Hindlimb muscle (tissue), 1 donor: ENCODE results near the gene LRRC53. TPM values are rescaled to one million over a fixed set of nuclear protein-coding genes. Genes with fewer than 3 reads are reported as not detected.
A peak's percentile ranks its signal among the peaks of the same experiment; 100 is the strongest.

Experiments used
- DNase-seq: peaks from one replicate; pipeline ENCODE4 v3.0.0-alpha.2; 2013
- polyA plus RNA-seq: library from polyadenylated mRNA; unstranded; fragments of 120-200 nt; gene quantifications from one replicate; pipeline ENCODE4 v1.2.1, GENCODE V29; 2013; ENCODE audit not compliant: insufficient read length

Gene LRRC53
- polyA plus RNA-seq, 1 donor = not detected

DNA sequence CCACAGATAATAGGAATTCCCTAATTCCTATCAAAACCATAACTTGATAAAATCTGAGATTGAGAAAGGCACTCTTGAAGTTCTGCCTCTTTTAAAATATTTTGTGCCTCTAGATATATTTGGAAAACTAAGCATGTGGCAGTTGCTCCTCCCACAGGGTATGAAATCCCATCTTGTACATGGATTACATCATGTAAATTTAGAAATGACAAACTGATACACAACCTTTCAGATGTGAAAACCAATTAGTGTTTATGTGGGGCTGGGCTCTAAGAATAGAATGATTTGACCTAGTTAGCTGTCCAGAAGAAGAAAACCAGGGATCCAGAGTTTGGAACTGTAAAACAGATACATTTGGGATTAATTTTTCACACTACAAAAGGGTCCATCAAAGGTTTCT lies 15.7 kb downstream of the LRRC53 start:
- DNase-seq = no peak

DNA sequence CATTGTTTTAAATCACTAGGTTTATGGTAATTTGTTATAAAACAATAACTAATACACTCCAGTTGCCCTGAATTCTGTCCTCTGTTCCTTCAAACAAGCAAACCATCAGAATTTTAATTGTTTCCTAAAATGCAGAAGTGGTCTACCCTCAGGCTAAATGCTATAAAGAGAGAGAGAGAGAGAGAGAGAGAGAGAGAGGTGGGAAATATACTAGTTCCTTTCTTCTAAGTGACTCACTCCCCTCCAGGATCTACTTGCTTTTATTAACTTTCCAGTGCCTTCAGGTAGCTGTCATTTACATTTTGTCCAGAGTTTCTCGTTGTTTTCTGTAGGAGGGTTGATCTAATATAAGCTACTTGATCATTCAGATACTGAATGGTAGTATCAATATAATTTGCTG lies 26.4 kb downstream of the LRRC53 start:
- no peak for DNase-seq

DNA sequence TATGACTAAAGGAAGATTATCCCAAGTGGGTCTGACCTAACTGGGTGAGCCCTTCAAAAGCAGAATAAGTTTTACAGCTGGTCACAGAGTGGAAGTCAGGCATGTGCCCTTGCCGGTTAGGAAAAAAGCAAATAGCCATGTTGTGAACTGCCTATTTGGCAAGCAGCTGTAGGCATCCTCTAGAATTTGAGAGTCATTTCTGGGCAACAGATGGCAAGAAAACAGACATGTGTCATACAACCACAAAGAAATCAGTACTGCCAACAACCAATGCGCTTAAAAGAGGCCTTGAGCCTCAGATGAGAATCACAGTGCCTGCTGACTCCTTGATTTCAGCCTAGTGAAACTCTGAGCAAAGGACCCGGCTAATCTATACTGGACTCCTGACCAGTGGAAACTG lies 26.8 kb downstream of the LRRC53 start:
- DNase-seq = no peak

DNA sequence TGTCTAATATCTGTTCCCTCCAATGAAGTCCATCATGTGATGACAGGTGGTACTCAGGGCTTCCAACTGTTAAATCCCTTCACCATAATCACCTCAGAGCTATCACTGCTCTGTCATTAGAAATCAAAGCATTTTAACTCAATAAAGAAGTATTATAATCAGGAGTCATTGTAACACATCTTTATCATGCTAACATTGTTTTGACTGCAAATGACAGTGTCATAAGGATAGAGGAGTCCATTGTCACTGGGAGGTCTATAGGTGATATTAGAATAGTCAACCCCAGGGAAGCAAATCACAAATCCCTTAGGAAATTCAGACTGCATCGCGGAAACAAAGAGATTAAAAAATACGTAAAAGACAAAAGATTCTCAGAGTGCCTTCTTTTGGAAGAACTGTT lies 30.8 kb downstream of the LRRC53 start:
- no peak for DNase-seq

DNA sequence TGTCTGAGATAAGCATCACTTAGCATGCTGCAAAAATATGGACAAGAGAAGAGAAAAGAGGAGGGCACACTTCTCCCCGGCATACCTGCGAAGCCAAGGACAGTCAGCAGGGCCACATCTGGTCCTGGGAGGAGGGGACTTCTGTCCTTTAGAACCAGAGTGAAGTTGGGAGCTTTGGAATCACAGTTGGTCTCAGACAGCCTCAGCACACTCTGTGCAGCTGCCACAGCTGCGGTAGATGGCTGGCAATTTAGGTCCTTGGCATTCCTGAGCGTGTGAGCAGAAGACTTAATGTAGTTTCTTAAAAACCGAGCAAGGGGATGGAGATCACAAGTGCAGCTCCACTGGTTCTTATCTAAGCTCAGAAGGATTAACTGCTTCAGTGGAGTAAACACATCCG lies 32.3 kb downstream of the LRRC53 start:
- no peak for DNase-seq

DNA sequence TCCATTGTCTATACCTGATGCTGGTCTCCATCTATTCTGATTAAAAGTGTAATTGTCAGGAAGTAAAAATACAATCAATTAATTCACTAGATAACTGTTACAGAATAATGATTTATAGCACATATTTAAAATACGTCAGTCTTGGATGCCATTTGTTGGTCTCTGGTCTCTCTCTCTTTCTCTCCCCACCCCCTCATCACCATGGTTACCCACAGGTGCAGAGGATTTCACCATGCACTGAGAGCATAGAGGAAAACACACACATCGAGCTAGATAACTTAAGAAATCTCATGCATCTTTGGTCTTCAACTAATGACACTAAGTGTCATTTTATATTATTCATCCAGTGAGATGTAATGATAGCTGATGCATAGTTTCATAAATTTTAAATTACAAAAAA lies 33.4 kb downstream of the LRRC53 start:
- DNase-seq = no peak

DNA sequence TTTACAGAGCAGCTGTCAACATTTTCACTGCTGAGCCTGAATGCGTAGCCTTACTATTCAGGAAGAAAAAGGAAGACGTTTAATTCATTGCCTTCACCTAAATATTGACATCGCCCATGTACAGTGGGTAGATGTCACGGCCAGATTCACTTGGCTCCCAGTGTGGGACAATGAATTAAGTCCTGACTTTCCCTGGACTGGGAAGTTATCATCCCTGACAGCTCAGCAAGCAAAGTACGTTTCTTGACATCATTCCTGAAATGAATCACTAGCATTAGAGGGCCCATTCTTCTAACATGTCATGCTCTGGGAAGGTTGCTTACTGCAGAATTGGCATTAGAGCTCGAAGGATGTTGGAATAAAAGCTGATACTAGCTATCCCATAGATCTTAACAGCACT lies 37.8 kb downstream of the LRRC53 start:
- no peak for DNase-seq

DNA sequence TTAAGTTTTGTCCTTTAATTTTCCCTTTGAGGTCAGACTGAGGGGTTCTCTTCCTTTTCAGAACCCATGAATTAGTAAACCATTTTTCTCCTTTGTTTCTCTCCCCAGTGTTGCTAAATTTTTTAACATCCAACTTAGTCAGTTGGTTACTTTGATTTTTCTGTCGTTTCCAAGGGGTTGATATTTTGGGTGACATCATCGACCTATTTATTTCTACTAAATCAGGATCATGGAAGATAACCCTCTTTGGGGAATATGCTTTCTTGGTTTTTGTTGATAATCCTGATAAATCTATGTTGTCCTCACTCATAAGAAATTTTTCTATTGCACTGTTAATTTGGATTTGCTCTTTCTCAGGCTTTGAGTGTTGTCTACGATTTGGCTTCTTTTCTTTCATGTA lies 40.9 kb downstream of the LRRC53 start:
- no peak for DNase-seq

DNA sequence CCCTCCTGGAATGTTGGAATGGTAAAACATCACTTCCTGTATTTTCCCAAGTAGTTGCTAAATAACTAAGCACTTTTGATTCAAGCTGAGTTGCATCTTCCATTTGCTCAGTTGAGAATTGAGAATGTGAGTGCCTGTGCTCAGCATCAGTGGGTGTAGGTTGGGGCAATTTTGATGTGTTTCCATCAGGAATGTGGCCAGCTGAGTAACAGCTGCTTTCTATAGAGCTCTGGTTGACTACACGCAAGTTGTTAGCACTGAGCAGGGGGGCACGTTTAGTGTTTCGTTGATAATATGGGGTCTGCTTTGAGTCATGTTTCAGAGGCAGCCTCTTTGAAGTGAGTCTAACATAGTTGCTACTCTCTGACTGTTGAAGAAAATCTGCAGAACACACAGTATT lies 41.5 kb downstream of the LRRC53 start:
- DNase-seq = no peak

DNA sequence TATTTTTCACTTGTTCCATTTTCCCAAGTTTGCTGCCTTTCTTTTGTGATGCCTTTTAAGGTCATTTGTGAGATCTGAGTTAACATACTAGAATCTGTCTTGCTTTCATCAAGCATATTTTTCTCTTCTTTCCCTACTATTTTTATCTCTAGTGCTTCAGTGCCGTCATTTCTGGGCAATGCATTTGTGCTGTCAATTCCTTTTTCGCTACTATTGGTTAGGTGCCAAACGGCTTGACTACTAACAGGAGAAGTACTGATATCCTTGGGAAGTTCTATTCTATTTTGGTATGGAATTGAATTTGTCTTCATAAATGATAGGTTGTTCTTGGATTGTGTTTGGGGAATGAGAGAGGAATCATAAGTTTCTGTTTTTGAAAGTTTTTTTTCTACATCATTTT lies 42.2 kb downstream of the LRRC53 start:
- DNase-seq = no peak

DNA sequence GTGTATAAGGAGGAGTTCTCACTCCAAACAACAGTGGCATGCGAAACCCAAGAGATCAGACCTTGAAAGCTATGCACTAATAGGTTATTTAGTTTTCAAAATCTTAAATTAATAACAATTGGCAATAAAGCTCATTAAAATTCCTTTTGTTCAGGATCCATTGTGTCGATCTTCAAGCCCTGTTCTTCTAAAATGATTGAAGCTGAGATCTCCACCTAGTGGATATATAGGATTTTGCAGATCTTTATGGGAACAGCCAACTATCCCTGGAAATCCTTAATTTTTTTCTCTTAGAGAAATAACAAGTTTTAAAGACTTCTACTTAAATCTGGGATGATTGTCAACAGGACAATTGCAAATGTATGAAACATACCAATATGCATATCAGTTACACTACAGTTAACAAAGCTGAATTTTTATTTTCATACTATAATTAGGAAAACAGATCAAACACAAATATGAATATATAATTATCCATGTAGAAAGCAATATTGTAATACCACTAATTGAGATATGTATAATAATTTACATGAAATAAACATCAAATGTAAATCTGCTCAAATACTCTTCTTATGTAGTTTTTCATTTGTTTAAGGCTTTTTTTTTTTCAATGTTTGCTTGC lies 43.3 kb downstream of the LRRC53 start:
- DNase-seq = peak; percentile 32

DNA sequence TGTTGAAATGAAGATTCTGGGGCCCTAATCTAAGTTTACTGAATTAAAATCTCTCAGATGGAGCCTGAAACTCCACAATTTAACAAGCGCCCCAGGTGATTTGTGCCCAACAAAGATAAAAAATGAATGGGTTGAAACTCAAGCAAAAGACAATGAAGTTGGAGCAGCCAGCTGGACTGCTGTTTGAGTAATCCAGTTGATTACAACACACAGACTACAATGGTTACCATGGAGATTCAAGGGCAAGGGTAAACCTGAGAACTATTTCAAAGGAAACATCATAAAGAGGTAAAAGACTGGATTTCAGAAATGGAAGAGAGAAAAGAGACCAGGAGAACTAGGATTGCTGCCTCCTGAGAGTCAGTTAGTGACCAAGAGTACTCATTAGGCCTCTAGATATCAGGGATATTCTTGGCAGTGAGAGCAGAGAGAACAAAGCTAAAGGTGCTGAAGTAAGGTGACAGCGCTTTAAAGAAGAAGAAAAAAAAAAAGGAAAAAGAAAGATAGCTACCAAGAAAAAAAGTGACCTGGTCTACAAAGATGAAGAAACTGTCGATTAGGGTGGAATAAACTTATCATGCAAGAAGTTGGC lies 44.5 kb downstream of the LRRC53 start:
- DNase-seq = no peak

DNA sequence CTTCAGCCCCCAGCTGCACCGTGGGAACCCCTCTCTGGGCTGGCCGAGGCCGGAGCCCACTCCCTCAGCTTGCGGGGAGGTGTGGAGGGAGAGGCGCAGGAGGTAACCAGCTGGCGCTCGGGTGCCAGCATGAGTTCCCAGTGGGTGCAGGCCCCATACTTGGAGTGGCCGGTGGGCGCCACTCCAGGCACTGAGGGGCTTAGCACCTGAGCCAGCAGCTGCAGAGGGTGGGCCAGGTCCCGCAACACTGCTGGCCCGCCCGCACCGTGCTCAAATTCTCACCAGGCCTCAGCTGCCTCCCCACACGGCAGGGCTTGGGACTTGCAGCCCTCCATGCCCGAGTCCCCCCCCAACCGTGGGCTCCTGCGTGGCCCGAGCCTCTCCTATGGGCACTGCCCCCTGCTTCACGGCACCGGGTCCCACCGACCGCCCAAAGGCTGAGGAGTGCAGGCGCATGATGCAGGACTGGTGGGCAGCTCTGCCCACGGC lies 47.2 kb downstream of the LRRC53 start:
- no peak for DNase-seq

DNA sequence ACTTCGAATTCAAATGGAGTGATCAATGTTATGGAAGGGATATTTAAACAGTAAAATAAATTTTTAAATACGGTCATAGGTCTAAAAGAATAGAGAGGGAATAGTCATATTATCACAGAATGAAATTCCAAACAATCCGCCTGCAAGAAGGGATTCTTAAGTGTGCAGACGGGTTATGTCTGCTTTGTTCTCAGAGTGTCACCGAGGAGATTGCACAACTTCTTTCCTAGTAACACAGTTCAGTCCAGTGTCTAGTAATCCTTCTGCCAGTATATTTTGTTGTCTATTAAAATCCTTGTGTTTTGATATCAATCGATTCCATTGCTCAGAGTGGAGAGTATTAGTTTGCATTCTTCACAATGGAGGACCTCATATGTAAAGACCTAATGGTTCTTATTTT lies 48.4 kb downstream of the LRRC53 start:
- DNase-seq = no peak

DNA sequence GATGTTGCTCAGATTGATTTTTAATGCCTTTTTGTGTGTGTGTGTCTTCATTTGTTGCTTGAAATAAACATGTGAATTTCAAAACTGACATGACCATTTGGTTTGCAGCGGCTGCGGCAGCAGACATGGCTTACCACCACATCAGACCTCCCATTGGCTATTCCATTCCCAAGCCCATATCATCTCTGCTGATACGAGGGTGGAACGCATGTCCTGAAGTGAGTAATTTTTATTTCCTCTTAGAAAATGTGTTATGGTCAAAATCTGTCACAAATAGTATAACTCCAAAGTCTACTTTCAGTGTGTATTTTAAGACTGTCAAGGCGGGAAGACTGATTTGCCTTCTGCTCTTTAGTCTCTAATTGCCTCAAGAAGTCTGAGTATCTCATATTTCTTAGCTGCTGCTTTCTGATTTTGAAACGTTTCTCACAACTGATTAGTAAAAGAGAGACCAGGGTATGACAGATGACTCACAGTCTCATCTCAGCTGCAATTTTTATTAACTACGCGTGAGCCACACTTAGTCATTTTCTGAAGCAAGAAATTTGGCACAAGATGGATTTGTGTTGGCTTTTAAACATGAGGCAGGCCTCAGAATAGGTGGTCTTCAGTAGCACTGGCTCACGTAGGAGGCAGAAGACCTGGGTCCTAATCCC lies 49.0 kb downstream of the LRRC53 start:
- no peak for DNase-seq

DNA sequence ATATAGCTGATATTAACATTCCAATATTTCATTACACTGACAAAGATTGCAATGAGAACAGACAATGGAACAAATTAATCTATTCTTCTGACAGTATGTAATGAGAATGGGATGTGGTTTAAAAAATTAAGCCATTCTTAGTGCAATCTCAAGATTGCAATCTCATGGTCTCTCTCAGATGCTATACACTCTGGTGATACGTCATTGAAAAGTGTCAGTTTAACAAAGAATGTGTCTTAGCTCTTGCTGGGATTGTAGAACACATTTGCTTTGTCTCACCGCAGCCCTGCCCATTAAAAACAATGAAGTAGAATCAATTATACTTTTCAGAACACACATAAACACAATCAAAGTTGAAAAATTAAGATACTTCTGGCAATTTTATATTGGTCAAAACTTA lies 55.2 kb downstream of the LRRC53 start:
- no peak for DNase-seq

DNA sequence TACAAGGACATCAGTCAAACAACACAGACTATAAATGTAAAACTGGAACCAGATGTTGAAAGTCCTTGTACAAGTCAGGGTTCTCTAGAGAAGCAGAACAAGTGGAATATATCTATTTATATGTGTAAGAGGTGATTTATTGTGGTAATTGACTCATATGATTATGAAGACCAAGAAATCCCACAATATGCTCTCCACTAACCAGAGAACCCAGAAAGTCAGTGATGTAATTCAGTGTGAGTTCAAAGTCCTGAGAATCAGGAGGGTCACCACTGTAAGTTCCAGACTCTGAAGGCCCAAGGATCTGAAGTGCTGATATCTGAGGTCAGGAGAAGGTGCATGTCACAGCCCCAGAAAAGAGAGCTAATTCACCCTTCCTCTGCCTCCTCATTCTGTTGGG lies 57.0 kb downstream of the LRRC53 start:
- DNase-seq = no peak

DNA sequence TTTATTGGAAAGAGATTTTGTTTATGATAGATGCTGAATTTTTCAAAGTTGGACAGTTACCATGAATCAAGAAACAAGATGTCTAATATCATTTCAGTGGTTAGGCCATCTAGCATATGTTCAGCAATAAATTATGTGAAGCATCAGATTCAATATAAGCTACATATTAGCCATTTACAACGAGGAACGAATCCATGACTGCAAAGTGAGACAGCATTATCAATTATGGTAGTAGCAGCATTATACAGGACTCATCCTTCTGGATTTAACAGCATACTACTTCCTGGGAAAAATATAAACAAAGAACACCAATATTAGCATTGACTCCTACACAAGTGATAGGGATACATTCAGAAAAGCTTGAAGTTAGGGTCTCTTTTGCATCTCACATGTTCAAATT lies 59.1 kb downstream of the LRRC53 start:
- no peak for DNase-seq

DNA sequence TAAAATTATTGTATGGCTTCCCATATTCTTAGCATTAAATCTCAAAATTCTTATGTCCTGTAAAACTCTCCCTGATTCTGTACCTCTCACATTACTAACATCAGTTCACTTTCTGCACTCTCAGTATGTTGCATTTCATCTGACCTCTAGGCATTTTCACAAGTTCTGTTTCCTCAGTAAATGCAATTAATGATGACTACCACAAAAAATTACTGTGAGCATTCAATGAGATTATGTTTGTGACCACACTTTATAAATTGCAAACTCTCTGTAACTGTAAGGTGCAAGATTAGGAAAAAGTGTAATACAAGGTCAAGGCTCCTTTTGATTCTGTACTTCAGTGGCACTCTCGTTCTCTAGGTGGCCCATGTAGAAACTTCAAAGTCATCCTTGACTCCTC lies 60.4 kb downstream of the LRRC53 start:
- no peak for DNase-seq

DNA sequence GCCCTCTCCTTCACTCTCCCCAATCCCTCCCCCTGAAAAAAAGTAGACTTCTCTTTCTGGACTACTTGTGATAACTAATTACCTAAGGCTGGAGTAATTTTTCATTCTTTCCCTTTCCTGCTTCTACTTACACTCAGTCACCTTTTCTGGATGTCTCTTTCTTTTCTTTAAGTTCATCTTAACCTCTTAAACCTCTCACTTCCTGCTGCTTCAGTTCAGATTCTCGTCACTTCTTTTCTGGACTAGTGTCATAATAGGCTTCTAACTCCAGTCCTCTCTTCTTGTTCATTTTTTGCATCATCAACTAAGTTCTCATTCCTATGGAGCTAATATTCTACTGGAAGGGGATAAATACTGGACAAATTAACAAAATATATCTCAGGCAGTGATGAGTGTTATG lies 75.4 kb downstream of the LRRC53 start:
- no peak for DNase-seq

DNA sequence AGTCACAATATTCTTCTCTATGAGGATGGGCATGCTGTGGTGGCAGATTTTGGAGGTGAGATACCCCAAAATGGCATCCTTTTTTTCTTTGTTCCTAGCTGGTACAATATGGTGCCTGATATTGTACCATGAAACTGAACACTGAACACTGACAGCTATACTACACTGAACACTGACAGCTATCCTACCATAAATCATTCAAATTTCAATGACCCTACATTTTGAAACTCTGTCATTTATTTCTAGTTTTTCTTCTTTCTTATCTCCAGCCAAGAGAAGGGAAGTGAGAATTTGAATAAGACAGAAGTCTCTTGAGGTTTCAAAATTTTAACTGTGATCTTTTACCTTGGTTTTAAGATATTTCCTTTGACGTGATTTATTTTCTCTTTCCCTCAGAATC lies 76.3 kb downstream of the LRRC53 start:
- DNase-seq = no peak

DNA sequence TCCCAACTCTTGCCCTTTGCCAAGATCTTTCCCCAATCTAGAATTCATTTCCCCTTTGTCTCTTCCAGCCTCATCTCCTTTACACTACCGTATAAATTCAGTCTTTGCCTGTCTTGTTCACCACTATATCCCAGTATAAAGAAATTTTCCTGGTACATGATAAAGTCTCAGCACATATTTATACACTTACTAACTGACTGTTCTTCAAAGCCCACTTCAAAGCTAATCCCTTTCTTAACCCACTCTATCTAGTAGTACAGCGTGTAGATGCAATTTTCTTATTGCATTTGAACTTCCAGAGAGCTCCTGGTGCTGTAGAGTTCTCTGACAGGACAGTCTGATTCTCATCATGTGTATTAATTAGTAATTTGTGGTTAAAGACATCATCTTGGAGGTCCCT lies 78.1 kb downstream of the LRRC53 start:
- no peak for DNase-seq

DNA sequence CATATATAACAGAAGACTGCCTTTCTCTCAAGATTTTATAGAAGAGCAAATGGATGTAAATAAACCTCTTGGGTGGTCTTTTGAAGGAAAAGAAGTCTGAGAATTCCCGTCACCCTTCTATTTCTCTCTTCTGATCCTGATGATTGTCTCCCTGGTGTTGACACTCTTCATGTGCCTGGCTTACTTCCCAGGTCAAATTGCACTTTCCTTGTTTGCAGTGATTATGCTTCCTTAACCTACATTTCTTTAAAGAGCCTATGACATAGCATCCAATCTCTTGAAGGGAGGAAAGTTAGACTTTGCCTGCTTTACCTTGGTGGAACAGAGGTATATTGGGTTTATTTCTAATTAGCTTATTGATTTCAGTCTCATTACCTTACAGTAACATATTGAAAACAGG lies 80.1 kb downstream of the LRRC53 start:
- no peak for DNase-seq

DNA sequence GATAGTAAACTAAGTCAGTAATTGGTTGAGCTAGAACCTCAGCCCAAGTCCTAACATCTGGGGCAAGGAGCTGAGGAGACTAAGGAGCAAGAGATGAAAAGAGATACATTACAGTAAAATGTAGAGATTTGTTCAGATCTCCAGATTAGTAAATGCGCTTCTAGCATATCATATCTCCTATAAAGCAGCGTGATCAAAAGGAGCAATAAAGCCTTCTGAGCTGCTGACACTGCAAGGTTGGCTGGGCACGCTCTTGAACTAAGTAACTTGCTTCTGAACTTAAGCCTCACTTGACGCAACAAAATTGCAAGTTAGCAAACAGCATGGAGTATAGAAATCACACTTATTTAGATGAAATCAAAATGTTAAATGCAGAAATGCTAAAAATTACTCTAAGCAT lies 80.9 kb downstream of the LRRC53 start:
- DNase-seq = no peak
